NCI-H2227 treated with DMSO at 0.1 percent for 48 hours (cell line): Measurements from ENCODE around the gene PTTG1IP.
A peak's percentile ranks its signal among the peaks of the same experiment; 100 is the strongest.

Source experiments
- DNase-seq: peaks from one replicate; lab custom pipeline; 2025; lab: John Stamatoyannopoulos, UW

The PTTG1IP gene

DNA sequence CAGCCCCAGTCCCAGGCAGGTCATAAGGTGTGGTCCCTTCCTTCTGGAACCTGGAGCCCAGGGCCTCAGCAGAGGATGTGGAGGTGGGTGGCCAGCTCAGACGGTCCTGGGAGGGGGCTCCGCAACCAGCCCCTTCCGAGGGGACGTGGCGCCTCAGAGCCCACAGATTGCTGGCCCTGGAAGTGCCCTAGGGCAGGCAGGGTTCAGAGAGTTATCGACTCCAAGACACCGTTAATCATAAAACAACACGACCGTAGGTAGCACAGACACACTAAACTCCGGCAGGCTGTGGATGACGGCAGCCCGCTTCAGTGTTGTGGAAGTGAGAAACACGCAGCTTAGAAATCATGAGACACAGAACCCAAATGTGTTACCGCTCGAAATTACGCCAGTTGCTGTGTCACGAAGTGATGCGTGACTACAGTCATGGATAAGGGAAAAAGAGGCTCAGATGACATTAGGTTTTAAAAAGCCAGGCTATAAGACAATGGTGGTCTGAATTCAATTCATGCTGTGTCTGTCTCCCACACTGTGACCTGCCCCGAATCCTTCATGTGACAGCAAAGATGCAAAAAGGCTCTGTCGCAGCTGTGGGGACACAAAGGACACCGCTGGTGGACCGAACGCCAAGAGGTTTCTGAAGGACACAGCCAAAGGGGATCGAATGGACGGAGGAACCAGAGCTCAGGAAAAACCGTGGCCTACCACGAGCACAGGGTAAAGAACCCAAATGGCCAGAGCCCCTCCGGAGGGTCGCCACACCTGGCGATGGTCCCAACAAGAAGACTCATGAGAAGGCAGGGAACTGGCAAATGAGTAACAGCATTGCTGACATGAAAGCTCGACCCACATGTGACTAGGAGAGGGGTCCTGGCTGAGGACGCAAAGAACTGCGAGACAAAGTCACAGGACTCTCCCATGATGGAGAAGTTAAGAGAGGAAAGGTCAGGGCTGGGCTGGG, 53.9 kb downstream of the PTTG1IP start:
- no peak for DNase-seq

GRCh38 chr21:44818640-44819011, 54.9 kb downstream of the PTTG1IP start:
- DNase-seq, result no peak

- peak; percentile 70 for DNase-seq
Observed at GRCh38 chr21:44817914-44818639, 55.4 kb downstream of the PTTG1IP start, which contains the start of gene SUMO3. Gene SUMO3, minus strand, starts transcription at chr21:44818062. Its CDS starts 94 bp downstream, at chr21:44817968.

DNA sequence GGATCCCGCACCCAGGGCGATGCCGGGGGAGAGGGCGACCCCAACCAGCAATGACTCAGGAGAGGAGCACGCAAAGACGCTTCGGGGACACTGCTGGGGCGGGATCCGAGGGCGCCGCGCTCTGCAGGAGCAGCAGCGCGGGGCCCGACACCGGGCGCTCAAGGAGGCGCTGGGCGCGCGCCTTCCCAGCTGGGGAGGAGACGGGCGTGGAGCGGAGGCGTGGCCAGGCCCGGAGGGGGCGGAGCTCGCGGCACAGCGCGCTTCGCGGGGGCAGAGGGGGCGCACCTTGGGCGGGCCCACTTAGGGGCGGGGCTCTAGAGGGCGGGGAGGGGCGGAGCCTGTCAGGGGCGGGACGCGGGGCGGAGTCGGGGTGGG, 56.0 kb downstream of the PTTG1IP start:
- peak; percentile 63 for DNase-seq

GRCh38 chr21:44816761-44817505, 56.6 kb downstream of the PTTG1IP start:
- DNase-seq, result no peak

GRCh38 chr21:44815852-44816628, 57.5 kb downstream of the PTTG1IP start:
- no peak for DNase-seq

- no peak for DNase-seq
Observed at GRCh38 chr21:44815225-44815624, 58.3 kb downstream of the PTTG1IP start.

DNA sequence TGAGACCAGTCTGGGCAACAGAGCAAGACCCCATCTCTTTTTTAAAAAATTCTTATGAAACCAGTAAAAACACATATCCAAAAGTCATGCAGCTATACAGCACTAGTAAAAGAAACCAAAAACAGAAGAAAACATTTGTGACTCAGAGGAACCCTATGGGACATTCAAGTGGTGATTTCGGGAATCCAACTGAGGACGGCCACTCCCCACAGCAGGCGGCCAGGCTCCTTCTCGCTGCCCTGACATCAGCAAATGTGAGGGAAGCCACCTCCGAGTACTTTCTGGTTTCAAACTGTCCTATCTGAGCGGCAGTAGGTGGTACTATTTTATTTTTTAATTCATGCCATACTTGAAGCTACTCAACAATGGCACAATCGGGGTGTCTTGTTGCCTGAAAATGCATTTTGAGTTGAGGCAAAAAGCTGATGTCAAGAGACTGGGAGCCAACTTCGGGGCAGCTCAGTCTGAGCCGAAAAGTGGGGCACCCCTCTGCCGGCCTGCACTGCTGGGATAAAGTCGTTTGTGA, 58.9 kb downstream of the PTTG1IP start:
- DNase-seq, result no peak

DNA sequence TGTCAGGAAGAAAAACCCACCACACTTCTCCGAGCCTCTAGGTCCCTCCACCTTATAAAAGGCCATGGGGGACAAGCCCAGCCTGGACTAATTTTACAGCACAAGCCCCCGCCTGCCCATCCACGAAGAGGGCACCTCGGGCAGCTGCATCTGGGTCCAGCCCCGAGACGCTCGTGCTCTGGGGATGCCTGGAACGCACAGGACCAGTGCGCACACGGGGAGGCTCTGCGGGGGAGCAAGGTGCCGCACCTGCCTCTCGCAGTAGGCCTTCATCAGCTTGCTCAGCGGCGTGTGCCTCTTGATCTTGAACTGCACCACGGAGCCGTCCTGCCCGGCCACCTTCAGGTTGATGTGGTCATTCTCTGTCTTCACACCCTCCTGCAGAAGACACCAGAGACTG, 59.8 kb downstream of the PTTG1IP start:
- DNase-seq, result no peak

DNA sequence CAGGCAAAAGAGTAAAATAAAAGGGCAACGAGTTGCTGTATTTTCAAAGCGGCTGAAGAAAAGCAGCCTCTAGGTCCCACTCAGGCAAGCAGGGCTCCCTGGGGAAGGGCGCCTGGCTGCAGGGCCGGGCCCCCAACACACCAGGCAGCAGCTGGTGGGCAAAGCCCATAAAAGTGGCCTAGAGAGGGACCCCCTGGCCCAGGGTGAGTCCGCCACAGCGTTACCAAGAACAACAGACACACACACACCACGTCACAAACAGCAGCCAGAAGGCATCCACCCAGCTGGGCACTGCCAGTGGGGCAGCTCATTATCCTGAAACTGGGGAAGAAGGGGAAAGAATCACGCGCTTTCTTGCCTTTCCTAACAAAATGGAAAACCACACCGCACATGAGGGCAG, 60.3 kb downstream of the PTTG1IP start:
- DNase-seq, result no peak

DNA sequence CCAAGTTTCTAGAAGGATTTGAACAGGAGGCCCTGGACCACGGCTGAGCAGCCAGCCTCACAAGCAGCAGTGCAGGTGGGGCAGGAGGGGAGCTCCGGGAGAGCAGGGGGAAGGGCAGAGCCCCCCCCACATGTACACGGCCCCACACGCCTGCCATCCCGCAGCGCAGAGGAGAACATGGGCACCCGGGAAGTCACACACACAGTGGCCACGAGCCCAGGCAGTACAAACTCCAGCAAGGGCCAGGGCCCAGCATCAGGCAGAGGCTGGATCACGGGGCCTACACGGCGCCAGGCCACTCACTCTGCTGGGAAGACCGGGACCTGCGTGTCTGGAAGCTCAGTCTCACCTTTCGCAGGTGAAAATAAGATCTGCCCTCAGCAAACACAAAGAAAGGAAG, 60.9 kb downstream of the PTTG1IP start:
- no peak for DNase-seq

- no peak for DNase-seq
Observed at GRCh38 chr21:44810779-44811178, 62.7 kb downstream of the PTTG1IP start.

- DNase-seq, result no peak
Observed at GRCh38 chr21:44805859-44806258, 67.6 kb downstream of the PTTG1IP start.

DNA sequence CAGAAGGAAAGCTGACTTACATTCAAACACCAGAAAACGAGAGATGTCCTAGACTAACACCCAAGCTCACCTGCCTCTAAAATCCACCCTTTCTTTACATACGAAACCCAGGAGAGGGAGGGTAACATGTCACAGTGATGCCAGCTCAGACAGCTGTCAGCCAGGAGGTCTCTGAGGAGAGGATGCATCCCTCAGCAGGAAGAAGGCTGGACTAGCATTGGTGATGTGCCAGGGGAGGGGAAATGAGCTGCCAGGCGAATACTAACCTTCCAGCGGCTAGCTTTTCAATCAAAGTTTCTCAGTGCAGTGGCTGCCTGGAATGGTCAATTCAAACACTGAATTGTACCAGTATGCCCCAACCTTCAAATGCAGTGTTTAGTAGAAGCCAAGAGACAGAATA, 68.3 kb downstream of the PTTG1IP start:
- no peak for DNase-seq

DNA sequence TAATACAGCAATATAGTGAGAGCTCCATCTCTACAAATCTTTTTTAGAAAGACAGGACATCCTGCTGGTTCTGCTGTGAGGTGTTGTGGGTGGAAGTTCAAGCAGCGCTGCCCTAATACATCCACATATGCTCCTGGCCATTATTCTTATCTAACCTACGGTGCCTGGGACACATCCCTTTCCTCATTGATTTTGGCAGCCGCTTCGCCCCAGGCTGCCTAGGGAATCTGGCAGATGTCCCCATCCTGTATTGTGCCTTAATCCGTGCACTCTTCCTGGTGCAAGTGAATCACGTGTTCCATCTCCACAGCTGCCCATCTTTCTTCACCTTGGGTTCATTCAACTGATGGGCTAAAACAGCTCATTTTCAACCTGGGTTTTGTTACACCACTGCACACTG, 68.7 kb downstream of the PTTG1IP start:
- DNase-seq, result no peak

GRCh38 chr21:44803651-44804050, 69.8 kb downstream of the PTTG1IP start:
- no peak for DNase-seq

DNA sequence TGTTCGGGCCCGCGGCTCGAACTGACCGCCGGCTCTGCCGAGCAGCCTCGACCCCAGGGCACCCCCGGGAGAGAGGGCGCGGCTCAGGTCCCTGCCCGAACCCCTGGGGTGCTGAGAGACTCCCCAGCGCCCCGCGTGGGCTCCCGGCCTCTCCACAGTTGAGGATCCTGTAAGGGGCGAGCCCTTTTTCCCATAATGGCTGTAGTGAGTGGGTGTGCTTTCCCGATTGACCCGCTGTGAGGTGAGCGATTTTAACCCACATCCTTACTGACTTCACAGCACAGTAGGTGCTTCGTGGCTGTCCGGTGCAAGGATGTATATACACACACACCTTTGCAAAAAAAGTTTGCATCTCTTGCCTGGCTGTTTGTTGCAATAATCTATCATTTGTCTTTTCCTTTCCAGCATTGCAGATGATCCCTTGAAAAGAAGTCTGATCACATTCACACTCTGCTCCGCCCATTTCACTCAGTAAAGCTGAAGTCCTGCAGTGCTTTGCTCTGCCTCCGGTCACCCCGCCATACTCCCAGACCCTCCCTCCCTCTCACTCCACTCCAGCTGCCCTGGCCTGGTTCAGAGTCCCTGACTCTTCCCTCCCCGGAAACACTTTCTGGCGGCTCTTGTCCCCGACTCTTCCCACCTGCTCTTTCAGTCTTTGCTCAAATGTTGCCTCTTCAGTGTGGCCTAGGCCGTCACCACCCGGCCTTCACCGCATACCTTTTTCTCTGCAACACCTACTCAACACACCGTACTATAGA, 70.9 kb downstream of the PTTG1IP start:
- peak; percentile 55 for DNase-seq

DNA sequence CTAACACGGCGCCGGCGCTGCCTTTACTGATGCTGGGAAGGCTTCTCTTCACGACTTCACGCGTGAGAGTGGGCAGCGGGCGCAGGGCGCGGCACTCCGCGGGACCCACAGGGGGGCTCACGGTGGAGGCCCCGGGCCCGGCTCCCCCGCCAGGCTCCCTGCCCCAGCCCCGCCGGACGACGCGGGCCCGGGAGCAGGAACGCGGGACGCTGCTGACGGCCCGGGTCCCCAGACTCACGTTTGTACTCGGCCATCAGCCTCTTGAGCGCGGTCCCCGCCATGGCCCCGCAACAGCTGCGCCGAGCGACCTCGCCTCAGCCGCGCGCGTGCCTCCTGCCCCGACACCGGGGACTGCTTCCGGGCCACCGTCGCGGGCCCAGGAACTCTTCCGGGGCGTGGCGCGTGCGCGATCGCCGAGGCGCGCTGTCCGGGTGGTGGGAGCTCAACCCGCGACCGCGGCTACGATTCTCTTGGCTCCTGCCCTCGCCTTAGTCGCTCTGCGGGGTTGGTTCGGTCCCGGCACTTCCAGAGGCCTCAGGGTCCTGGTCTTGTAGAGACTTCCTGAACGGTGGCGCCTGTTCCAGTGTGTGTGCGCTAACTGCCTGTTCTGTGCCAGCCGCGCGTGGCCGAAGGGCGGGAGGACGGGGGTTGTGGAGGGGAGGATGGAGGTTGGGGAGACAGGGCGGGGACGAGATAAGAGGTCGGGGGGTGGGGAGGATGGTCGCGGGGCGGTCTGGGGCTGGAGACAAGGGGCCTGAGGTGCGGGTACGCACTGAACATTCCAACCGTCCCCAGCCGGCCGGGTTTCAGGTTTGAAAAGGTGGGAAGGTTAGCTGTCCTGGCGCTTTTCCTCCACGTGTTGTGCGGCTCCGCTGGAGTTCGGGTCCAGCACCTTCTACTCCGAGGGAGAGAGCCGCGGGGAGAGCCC, 71.8 kb downstream of the PTTG1IP start, which contains the start of gene UBE2G2:
UBE2G2 (minus strand) TSS at position 353 of the 928 bp plus-strand sequence; CDS start at position 281, 72 bp downstream.
- peak; percentile 64 for DNase-seq

- peak; percentile 31 for DNase-seq
Observed at GRCh38 chr21:44800971-44801467, 72.5 kb downstream of the PTTG1IP start.
